Dedifferentiated amniotic fluid mesenchymal stem cell (primary cell): ENCODE results near the gene ADGRD1.

ENCODE experiments used
- DNase-seq: peaks from one replicate; pipeline ENCODE4 v3.0.0-alpha.2; 2016; ENCODE audit errors: extremely low spot score

The ADGRD1 gene

DNA sequence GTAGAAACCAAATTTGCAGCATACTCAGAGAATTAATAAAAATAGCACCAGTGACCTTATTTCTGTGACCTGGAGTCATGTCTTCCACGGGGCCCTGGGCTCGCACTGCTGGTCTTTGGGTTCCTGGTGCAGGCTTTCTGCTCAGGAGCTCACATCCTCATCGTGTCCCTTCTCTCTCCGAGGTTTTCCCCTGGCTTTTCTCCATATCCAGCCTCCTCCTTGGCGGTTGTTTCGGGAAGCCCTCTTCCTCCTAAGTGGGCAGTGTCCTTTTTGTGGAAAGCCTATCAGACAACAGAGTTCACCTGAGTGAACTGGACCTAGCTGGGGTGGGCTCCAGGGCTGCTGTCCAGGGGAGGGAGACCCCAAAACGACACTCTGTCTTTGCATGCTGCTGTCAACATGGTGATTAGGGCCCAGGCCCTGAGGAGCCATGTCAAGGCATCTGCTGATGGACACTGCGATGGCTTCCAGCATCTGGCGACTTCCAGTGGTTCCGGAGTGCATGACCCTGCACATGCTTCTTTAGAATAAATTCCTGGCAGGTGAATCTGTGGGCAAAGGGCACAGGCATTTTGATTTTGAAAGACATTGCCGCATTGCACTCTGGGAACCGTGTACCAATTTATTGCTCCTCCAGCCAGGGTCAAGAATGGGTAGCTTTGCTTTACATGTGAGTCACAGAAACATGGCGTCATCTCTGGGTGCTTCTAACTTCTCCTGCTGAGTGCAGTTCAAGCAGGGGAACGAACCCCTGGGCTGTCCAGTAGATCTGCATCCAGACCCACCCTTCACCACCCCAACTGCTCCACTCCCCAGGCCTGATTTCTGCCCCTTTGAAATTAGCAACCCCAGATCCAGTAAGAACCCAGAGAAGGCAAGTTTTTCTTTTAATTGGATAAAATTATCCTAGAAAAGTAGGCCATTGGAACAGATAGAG, 136.8 kb downstream of the ADGRD1 start:
- no peak for DNase-seq

DNA sequence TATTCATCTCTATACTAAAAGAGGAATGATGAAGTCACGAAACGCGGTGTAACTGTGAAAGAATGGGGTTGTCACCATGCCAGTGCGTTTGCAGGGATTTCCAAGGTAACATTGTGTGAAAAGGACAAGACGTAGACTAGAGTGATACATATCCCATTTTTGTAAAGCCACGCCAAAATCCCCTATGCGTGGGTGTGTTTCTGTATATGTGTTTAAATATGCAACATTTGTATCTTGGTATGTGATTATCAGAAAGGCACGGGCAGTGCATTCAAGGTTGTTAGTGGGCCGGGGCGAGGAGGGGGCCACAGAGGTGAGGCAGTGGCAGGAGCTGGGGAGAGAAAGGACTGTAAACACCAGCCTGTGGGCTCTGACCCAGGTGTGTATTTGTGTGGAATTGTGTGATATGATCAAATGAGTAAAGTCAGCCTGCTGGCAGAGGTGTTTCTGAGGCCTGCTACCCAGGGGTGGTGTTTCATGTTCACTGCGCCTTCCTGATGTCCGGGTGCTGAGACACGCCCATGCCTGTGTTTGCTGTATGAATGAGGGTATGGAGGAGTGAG, 137.8 kb downstream of the ADGRD1 start:
- DNase-seq: no peak

DNA sequence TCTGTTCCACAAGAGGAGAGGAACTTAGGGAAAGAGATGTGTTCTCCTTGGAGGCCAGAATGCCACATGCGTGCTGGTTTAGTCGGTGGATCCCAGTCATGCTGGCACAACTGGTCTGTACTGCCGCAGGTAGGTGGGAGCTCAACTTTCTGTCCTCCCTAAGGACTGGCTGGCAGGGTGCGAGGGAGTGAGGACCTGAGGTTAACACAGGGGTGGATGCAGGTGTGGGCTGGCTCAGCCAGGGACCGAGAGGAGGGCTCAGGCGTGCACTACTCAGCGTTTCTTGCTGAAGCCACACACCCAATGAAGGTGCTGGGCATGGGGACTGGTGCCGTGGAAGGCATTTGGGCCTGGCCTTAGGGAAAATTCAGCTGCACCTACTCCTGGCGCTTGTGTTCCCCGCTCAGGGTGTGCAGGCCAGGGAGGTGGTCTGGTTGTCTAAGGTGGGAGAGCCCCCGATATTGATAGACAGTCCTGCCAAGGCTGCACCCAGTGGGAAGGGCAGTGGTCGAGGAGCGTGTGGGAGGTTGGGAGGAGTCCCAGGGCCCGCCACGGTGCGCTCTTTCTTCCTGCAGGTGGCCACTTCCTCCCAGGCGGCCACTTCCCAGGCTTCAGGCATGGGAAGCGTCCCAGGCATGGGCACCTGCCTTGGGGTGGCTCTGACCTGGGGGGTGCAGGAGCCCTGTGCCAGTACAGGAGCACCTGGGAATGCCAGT, 138.4 kb downstream of the ADGRD1 start:
- DNase-seq: no peak

DNA sequence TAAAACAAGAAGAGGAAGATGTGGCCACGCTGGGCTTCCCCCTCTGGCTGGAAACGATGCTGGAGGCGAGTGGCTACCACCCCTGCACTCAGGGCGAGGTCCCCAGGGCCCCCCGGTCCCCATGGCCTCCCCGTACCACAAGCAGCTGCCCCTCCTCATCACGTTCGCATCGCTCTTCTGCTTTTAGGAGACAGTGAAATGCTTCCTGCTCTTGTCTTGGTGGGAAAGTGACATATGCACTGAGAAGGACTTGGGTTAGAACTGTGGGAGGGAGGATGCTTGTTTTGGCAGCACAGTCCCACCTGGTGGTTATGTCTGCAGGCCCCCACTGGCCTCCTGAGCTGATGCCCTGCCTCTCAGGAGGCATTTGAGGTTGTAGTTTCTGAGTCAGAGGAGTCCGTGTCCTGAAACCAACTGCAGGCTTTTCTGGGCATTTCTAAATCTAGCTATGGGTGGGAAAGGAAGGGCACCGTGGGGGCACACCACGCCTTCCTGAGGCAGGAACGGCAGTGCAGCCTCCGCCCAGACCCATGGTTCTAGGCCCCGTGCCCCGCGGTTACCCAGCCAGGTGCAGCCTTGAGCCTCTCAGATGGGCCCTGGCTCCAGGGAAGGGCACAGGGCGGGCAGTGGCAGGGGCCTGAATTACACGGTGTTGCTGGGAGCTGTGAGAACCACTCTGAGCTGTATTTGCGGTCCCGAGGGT, 139.3 kb downstream of the ADGRD1 start:
- DNase-seq: no peak

DNA sequence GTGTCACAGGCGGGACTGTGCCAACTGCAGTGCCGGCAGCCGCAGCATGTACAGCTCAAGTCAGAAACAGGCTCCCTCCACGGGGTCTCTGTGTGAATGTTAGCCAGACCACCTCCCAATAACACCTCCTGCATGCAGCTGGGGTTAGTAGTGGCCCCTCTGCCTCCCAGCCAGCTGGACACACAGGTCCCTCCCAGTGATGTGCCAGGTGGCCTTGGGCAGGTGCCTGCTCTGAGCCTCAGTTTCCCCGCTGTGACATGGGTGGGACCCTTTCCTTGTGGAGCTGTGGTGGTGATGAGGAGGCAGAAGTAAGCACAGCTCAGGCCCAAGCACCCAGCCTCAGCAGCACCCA, 139.9 kb downstream of the ADGRD1 start:
- no peak for DNase-seq

DNA sequence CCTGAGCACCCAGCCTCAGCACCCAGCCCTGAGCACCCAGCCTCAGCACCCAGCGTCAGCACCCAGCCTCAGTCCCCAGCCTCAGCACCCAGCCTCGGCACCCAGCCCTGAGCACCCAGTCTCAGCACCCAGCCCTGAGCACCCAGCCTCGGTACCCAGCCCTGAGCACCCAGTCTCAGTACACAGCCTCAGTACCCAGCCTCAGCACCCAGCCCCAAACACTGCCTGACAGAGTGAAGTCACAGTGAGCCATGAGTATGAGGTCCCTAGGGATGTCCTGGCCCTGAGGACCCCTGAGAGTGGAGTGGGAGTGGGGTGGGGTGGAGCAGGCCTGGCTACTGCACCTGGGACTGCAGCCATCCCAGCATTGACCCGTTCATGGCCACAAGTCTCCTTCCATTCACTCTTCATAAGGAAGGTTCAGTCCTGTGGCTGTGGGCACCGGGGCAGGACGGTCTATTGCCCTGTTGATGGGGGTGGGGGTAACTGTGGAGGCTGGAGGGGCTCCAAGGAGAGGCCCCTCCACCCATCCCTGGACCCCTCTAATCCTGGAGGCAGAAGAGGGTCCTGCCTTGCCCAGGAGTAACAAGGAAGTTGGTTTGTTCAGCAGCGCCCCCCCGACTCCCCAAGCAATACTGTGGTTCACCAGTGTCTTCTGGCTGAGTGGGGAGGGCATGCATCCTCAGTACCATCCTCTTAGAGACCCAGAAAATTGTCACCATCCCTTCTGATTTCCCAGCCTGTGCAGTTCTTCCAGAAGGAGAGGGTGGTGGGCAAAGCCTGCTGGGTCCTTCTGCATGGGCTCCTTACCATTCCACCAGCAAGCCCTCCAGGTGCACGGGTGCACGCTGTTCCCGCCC, 140.5 kb downstream of the ADGRD1 start:
- no peak for DNase-seq

DNA sequence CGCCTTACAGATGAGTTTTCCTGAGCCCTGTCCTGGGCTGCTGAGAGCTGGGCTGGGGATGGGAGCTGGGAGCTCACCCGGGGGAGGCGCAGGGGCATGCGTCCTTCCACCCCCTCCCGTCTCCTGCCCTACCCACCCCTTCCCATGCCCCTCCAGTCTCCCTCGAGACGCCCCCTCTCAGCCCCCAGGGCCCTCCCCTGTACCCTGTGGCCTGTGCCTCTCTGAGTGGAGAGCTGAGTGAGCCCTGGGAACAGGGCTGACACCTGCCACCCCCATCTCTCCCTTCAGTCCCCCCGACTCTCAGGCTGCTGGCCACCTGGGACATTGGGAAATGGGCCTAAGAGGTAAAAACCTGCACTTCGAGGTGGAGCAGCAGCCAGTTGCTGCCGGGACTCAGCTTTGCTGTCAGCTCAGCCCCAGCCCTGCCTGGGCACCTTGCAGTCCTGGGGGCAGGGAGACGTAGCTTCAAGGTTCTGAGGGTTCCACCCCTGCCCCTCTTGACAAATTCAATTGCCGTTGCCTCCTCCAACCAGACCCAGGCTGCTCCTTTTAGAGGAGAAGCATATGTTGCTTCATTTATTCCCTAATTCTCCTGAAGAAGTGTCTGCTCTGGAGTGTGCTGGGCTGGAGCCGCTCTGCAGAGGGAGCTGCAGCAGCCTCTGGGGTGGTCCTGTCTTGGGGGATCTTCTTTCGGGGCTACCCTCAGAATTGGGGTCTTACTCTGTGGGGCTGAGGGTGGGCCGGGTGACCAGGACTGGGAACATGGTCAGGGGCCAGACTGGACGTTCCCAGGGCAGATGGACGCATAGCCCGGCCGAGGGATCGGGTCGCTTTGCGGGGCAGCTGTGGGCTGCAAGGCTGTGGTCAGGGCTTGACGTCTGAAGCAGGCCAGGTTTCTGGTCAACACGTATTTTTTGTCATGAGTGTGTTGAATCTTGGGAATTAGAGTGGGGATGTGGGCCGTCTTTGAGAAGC, 141.4 kb downstream of the ADGRD1 start:
- DNase-seq: no peak

DNA sequence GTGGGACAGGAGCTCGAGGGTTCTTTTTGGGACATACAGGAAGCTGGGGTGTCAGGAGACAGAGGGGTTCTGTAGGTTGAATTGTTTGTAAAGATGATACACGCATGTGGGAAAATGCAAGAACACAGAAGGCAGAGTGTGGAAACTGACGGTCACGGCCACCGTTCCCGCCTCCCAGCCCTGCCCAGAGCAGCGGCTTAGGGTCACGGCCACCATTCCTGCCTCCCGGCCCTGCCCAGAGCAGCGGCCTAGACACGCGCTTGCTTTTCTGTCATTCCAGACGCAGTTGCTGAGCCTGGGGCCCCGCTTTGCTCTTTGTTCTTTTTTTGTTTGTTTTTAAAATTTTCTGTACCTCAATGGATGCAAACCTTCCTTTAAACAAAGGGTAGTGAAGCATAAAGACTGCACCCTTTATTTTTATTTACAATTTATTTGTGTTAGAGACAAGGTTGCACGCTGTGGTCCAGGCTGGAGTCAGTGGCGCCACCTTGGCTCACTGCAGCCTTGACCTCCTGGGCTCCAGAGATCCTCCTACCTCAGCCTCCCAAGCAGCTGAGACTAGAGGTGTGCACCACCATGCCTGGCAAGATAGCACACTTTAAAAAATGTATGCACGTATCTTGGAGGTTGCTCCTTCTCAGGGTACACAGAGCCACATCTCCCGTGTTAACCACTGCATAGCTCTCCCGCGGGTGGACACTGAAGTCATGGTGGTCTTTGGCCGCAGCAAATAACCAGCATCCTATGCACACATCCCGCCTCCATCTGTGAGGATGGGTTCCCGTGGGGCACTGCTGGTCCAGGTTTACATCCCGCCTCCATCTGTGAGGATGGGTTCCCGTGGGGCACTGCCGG, 142.3 kb downstream of the ADGRD1 start:
- no peak for DNase-seq

DNA sequence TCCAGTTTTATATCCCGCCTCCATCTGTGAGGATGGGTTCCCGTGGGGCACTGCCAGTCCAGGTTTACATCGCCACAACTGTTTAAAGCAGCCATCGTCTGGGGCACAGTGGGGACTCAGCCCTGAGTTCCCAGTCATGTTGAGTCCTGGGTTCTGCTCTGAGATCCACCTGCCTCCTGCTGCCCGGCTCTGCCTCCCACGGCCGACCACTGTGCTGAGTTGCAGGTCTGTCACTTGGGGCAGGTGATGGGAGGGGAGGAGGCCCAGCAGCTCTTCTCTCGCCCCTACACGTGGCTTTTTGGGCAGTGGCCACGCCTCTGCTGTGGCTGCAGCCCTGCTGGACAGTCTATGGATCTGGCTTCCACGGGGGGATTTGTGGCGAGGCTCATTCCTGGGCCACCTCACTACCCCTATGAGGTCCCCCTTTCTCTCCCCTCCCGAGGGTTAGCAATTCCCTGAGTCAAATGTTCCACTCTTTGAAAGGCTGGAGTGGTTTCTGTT, 143.0 kb downstream of the ADGRD1 start:
- DNase-seq: no peak

DNA sequence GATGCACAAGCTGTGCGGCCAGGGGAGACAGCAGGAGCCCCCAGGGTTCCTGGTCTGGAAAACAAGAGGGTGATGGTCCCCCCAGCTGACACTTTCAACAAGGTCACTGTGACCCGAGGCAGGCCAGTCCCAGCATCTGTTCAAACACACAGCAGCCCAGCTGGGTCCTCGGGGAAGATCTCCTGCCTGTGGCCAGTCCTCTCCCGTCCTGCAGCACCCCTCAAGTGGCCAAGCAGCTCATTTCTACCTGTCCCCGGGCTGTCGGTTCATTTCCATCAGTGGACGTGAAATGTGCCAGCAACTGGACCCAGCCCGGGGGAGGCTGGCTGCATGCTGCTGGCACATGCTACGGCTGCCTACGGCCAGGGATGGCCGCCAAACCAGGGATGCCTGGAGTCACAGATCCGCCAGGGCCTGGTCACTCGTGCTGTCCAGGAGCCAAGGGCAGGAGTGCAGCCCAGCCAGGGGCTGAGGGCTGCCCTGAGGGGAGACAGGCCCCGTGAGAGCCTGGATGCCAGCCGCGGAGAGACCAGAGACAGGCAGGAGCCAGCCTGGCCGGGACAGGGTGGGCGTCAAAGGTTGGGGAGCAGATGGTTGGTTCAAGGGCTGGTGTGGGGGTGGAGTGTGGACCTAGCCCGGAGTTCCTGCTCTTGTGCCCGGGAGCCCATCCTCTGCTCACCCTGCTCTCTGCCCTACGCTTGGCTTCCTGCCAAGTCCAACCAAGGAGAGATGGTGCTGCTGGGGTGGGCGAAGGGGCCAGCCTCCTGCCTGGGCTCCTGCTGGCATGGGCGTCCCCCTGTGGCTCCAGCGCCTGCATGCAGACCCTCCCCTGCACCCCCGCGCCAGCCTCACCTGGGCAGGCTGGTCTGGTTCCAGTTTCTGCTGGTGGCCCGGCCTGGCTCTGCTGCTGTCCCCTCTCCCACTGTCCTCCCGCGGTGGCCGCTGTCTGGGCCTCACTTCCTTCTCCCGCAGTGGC, 143.8 kb downstream of the ADGRD1 start:
- DNase-seq: no peak

DNA sequence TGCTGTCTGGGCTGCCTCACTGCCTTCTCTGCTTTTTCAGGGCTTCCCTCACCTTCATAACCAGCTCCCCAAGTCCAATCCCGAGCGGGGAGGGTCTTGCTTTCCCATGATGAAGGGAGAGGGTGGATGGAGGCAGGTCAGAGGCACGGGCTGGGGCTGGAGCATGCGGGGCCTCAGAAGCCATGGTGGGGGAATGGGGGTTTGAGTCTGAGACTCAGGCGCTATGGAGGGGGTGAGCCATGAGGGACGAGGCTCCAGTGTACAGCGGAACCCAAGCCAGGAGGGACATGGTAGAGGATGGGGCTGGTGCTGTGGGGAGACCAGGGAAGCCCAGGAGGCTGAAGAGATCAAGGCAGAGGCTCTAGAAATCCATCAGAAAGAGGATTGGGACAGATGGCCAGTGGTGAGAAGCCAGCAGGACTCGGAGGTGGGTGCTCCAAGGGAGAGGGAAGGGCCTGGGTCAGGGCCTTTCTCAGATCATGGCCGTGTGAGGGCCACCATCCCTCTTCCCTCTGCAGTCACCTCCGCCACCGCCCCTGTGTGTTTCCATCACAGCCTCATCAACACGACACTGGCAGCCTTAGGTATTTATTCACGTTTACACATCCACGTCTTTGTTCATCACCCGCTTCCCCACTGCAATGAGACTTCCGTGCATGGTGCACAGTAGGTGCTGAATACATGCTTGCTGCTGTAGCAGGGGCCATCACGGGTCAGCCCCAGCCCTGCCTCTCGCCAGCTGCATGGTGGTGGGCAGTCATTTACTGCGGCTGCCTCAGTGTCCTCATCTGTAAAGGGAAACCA, 144.7 kb downstream of the ADGRD1 start:
- no peak for DNase-seq

DNA sequence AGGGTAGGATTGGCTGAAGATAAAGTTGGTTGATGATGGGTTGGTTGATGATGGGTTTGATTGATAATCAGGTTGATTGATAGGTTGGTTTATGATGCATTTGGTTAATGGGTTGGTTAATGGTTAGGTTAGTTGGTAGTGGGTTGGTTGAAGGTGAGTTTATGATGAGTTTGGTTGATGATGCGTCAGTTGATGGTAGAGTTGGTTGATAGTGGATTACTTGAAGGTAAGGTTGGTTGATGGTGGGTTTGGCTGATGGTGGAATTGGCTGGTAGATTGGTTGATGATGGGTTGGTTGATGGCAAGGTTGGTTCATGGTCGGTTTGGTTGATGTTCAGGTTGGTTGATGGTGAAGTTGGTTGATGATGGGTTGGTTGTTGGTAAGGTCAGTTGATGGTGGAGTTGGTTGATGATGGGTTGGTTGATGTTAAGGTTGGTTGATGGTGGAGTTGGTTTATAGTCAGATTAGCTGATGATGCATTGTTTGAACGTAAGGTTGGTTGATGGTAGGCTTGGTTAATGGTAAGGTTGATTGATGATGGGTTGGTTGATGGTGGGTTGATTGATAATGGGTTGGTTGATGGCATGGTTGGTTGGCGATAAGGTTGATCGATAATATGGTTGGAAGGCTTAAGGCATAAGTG, 146.4 kb downstream of the ADGRD1 start:
- DNase-seq: no peak

DNA sequence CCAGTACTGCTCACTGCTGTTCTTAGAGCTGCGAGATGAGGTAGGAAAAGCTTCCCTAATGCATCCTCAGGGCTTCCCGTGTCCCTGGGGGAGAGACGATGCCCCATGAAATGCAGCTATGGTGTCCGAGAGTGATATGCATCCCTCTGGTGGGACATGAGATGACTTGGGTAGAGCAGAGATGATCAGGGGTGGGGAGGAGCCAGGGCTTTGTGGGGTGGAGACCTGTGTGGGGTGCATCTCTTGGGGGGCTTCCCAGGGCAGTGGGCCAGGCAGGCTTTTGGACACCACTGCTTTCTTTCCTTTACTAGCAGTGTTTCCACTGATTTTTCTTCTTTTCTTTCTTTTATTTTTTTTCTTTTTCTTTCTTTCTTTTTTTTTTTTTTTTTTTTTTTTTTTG, 147.3 kb downstream of the ADGRD1 start:
- no peak for DNase-seq

DNA sequence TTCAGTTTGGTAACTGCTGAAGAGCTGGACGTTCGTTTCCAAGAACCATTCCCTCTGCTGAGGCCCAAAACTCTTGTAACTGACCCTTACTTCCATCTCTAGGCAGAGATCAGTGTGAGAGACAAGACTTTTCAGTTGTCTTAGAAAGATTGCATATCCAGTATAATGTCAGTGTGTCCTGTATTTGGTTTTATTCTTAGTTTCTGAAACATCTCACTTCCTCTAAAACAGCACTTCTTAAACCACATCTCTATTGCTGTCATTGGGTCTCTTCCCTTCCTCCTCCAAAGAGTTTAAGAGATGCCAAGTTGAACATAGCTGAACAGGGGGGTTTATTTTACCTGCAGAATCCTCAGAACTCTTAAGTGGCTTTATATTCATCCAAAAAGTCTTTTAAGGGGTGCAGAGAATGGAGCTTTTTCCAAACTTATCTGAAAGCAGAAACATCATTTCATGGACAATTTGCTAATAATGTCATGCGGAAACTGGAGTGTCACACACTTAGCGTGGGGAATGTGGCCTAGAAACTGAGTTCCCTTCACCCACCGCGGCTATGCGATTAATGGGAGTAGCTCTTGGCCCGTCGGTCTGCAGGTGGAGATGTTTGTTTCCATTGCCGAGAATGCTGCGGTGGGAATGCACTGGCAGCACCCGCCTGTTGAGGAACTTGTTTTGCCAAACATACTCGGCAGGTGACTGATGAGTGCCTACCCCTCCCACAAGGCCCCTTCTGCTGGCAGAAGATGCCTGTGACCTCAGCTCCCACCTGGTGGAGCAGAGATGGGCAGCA, 148.2 kb downstream of the ADGRD1 start:
- DNase-seq: no peak

DNA sequence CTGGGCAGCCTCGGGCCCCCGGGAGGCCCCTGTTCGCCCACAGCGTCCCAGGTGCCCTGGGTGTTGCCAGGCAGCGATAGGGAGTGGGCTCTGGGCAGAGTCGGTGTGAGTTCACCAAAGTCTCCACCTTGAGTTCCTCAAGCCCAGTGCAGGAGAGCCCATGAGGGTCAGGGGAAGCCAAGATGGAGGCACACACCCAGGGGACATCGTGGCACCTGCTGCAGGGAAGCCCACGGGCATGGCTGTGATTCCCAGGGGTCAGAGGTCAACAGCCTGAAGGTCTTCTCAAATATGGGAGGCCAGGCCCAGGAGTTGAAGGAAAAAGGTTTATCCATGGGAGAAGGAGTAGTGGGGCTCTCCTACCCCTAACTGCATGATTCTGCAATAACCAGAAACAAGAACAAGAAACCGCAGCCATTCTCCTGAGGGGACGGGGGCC, 148.8 kb downstream of the ADGRD1 start:
- DNase-seq: no peak
